A204.1 (cell line): ENCODE results near the gene PCBP4.
"Not testable (repeated sequence)": the region's sequence is repeated elsewhere in the genome, so short reads cannot be mapped to it uniquely, and the experiment has no call there.

Experiments used
- FAIRE-seq: peaks from 2 replicates; lab custom pipeline; 2012; peaks lifted over from hg19 to GRCh38; lab: Jason Lieb, UNC

The PCBP4 gene

GRCh38 chr3:51938780-51939425, 28.4 kb downstream of the PCBP4 start:
- FAIRE-seq, result no peak

DNA sequence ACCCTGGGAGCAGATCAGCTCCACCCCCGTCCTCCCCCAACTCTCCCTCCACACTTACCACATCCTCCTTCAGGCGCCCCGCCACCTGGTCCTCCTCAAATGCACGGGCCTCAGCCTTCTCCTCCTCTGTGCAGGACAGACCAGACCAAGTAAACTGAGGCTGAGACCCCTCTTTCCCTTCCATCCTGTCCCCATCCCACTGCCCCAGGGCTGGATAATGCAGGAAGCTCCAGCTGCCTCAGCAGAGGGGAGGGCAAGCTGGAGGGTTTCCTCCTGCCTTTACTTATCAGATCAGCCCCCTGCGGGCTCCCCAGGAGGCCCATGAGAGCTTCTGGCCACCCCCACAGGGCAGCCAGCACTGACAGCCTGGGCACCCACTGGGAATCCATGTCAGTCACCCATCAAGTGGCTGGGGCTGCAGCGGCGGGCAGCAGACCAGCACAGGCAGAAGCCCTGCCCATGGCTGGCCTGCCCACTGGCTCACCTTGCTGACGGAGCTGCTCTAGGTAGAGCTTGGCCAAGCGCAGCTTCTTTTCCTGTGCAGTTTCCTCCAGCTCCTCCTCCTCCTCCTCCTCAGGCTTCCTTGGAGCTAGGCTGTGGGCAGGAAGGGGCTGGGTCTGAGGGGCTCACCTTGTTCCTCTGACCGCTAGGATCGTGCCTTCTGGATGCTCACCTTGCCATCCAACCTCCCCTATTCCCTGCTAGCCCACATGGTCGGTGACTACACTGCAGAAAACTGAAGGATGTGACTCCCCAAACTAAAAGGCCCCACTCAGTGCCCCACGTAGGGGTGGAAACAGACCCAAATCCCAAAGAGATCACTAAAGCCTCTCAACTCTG, 29.4 kb downstream of the PCBP4 start:
- FAIRE-seq, result no peak

- FAIRE-seq, result no peak
Observed at GRCh38 chr3:51937014-51937413, 30.2 kb downstream of the PCBP4 start.

DNA sequence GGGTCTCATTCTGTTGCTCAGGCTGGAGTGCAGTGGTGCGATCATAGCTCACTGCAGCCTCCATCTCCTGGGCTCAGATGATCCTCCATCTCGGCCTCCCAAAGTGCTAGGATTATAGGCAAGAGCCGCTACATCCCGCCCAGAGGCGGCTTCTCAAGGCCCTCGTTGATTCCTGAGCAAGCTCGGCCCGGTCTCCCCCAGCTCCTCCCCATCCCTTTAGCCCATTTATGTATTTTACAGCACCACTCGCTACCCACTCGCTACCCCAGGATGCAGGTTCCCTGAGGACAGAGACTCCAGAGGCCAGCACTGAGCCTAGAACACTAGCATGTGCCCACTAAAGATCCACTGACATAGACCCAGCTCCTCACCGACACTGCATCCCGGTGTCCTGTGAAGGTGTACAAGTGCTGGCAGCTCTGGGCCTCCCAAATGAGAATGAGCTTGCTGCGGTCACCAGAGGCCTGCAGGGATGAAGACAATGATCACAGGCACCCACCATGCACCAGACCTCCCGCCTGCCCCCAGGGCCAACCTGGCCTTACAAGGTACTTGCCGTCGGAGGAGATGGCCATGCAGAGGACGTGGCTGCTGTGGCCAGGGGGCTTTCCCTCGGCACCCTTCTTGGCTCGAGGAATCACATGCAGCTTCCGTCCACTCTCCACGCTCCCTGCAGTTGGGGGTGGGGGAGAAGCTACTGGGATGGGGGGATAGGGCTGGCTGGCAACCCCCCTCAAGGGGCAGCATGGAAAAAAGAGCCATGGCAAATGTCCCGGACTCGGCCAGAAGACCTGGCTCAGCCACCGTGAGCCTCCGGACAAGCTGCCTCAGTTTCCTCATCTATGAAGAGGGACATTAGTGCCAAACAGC, 31.1 kb downstream of the PCBP4 start:
- no peak for FAIRE-seq

- FAIRE-seq, result no peak
Observed at GRCh38 chr3:51934991-51935885, 32.0 kb downstream of the PCBP4 start.

DNA sequence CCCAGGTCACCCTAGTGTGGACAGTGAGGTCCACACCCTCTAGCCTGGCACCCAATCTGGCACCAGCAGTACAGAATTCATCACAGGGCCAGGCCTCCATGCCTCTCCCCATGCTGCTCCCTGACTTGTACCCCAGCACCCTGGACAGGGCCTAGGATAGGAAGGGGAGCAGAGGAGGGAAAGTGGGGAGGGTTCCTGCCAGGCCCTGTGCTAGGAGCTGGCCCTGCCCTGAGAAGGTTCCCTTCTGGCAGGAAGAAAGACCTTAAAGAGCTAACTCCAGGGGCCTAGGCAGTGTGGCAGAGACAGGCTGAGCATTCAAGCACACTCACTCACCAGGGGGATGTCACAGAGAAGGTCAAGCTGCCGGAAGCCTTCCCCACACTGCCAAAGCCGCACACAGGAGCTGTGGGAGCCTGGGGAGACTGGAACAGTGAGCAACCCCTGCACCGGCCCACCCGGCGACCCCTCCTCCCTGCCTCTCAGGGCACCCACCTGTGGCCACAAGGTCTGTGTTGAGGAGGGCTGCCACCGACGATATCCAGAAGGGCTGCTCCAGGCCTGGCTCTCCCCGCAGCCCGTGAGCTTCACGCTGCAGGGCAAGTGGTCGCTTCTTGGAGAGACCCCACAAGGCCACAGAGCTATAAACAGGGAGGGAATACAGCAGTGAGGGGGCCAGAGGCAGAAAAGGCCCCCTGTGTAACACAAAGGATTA, 33.0 kb downstream of the PCBP4 start:
- no peak for FAIRE-seq

- no peak for FAIRE-seq
Observed at GRCh38 chr3:51933471-51934138, 33.6 kb downstream of the PCBP4 start.

DNA sequence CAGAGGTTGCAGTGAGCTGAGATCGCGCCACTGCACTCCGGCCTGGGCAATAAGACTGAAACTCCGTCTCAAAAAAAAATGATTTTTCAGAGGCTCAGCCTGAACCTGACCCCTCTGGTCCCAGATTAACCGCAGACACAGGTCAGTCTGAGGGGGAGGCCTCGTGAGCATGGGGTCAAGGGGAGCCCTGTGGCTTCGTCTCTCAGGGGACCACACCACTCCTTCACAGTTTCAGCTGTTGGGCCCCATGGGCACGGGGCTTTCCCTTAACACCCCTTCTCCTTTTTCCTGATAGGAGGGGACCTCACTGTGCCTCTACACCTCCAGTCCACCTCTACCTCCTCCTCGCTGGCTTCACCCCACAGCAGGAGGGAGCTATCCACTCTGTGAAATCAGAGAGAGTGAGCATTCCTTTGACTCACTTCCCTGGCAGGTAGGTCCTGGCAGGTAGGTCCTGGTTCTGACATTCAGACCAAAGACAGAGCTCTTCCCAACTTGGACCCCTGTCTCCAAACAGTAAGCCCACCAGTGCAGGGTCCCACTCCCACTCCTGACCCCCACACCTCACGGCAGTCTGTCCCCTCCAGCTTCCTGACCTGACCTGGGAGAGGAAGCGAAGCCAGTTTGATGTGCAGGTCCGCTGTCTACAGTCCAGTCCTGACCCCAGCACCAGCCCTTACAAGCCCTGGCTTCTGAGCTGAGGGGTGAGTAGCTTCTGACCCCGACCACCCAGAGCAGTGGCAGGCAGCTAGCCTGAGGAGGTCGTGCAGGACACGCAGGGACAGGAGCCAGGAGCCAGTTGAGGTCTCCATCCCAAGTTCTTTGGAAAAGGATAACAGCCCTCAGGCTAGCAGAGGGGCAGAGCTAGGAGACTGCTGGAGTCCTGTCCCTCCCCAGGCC, 34.5 kb downstream of the PCBP4 start:
- FAIRE-seq, result no peak

DNA sequence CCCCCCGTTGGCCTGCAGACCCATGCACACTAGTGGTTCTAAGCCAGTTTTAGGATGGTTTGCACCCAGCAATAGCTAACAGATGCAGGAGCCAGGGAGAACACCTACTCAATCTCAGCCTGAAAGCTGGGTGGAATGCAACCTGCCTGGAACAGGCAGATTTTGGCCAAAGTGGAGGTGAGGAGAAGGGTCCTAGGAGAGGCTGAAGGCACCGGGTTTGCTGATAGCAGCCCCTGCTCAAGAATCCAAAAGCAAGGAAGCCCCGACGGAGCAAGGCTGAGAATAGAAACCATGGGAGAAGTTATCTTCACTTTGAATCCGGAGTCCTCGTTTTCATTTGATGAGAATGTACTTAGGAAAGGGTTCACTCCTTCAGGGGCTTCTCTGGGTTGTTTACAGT, 35.5 kb downstream of the PCBP4 start:
- FAIRE-seq, result no peak

DNA sequence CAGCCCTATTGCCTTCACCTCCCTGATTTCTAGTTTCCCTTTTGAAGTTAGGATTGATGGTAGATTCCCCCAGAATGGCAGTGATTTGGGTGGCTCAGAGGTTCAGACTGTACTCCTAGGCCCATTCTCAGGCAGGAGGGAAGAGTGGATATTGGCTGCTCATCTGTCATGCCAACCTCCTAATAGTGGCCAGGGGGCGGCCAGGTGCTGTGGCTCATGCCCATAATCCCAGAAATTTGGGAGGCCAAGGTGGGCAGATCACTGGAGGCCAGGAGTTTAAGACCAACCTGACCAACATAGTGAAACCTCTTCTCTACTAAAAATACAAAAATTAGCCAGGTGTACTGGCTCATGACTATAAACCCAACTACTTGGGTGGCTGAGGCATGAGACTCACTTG, 36.8 kb downstream of the PCBP4 start:
- no peak for FAIRE-seq

DNA sequence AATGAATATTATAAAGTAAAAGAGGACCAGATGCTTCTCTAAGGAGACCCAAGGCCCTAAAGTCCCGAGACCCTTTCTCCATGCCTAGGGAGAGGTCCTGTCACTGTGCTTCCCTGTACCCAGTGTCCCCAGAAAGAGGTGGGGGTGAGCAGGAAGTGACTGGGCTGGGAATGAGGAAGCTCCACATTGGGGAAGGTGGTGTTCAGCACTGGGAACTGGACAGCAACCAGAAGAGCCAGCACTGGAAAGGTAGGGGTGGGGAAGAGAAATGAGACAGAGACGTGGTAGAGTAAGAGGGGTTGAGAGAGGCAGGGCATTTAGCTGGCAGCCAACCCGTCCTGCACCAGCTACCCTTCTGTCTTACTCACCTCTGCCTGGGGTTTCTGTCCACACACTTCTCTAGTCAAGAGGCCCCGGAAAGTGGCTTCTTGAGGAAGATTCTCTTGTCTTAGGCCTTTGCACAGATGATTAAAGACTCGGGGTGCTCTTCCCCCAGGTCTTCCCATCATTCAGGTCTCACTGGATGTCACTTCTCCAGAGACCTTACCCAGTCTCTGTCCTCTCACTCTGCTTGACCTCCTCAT, 37.7 kb downstream of the PCBP4 start:
- no peak for FAIRE-seq

GRCh38 chr3:51928981-51929380, 38.3 kb downstream of the PCBP4 start:
- not testable (repeated sequence) for FAIRE-seq

DNA sequence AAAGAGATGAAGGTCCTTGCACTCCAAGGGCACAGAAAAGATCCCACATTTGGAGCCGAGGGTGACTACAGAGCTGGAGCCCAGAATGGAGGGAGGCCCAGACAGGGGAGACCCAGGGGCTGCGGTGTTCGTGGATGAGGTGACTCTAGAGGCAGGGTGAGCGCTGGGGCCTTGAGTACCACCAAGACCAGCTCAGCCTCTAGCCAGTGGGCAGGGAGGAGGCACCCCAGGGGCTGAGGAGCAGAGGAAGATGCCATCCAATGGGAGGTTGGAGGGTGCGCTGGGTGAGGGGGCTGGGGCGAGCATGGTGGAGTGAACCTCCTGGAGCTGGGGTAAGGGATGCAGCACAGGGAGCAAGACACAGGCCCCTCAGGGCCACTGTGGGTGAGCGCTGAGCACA, 38.8 kb downstream of the PCBP4 start:
- FAIRE-seq, result no peak

DNA sequence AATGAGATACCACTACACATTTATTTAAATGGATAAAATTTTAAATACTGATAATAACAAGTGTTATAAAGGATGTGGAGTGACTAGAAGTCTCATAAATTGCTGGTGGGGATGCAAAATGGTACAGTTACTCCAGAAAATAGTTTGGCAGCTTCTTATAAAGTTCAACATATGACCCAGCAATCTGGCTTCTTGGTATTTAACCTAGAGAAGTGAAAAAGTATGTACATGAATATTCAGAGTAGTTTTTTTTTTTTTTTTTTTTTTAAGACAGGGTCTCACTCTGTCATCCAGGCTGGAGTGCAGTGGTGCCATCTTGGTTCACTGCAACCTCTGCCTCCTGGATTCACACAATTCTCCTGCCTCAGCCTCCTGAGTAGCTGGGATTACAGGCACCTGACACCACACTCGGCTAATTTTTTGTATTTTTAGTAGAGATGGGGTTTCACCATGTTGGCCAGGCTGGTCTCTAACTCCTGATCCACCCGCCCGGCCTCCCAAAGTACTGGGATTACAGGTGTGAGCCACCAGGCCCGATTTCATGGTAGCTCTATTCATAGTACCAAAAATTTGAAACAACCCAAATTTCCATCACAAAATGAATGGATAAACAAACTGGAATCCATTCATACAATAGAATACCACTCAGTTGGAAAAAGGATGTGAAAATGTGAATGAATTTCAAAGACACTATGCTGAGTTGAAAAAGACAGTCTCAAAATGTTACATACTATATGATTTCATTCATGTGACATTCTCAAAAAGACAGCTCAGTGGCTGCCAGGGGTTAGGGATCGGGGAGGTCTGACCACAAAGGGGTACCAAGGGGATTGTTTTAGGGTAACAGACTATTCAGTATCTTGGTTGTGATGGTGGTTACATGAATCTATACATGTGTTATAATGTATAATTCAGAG, 39.9 kb downstream of the PCBP4 start:
- FAIRE-seq, result no peak

DNA sequence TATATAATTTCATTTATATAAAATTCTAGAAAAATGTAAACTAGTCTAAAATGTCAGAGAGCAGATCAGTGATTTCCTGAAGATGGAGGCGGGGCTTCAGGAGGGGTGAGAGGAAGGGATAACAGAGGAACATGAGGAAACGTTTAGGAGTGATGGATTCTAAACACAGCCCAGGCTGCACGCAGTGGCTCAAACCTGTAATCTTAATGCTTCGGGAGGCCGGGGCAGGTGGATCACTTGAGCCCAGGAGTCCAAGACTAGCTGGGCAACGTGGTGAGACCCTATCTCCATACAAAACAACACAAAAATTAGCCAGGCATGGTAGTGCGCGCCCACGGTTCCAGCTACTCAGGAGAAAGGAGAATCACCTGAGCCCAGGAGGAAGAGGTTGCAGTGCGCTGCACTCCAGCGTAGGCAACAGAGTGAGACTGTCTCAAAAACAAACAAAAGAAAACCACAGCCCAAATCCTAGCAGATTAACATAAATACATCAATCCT, 46.1 kb downstream of the PCBP4 start:
- FAIRE-seq, result no peak

GRCh38 chr3:51916418-51916817, 50.8 kb downstream of the PCBP4 start:
- no peak for FAIRE-seq

DNA sequence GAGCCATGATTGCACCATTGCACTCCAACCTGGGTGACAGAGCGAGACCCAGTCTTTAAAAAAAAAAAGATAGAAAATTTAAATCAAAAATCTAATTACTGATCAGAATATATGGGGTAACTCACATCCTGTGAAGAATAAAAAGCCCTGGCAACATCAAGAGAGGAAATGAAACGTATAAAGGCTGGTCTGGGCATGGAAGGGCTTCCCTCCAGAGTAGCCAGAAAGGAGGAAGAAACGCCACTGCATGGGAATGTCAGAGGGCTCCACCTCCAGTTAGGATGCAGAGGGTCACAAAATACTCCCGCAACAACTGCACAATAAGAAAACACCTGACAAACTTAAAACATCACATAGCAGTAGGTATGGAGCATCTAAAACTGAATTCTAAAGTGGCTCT, 59.2 kb downstream of the PCBP4 start:
- no peak for FAIRE-seq
